DMS 273 treated with DMSO at 0.1 percent for 48 hours (cell line): ENCODE data around the gene PPP1R1C.

ENCODE experiments used
- DNase-seq: peaks from one replicate; lab custom pipeline; 2025; lab: John Stamatoyannopoulos, UW

Gene PPP1R1C

DNA sequence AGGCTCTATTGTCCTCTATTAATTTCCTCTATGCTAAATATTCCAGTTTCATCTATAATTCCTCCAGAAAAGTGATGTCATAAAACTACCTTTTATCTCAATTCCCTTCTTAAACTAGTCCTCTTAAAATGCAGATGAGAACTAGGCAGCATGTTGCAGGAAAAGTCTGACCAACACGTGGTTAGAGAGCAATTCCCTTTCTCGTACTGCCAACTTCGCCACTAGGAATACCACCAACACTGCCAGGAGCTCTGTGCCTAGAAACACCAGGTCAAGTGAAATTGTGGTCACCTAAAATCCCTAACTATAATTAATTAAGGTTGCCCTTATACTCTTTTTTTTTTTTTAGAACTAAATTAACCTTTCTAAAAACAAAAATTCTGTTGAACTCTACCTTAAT, 127.7 kb downstream of the PPP1R1C start:
- no peak for DNase-seq

GRCh38 chr2:182115258-182115657, 129.6 kb downstream of the PPP1R1C start:
- DNase-seq = no peak

GRCh38 chr2:182116774-182117173, 131.1 kb downstream of the PPP1R1C start:
- no peak for DNase-seq

DNA sequence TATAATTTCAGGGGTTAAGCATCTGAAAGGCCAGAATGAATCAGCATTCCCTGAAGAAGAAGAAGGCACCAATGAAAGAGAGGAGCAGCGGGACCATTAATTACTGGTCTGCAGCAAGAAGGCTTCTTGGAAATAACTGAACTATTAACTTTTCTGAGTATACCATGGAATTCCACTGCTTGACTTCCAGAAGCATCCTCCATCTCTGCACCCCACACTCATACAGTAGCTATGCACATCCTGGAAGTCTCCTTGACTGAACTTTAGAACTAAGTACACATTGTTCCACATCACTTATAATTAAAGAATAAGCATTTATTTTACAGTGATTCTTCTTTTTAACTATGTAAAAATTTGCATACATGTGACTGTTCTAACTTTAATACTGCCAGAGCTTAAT, 131.5 kb downstream of the PPP1R1C start:
- no peak for DNase-seq

DNA sequence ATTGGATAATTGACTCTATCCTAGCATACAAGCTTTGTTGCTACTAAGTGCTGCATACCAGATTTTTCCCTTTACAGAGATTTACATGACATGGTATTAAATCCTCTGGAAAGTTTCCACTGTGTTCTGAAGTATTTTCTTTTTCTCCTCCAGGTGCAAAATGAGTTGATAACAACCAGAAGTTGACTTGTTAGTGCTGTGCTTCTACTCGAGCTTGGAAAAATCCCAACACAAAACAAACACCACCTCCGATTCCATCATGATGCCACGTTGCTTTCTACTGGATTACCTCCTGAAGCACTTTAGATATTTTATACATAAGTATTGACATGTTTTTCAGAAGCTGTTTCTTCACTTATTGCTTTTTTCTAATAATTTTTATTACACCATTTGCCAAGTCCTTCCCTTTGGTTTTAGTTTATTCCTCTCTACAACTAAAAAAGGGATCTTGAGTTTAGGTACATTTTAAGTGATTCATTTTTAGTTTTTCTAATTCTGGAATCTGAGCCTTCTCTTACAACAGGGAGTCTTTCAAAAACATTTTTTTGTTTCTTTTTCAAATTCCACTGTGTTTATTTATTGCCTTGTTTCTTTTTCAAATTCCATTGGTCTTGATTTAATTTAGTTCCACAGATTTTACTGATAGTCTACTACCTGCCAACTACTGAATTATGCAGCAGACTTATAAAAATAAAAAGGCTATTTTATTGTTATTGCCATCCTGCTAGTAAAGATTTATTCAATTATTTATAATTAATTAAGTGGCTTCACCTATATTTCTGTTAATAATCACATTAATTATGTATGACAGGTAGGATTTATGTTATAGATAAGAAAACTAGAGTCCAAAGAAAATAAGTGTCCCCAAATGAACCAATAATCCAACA, 143.4 kb downstream of the PPP1R1C start:
- DNase-seq = no peak

GRCh38 chr2:182132605-182133004, 147.0 kb downstream of the PPP1R1C start:
- no peak for DNase-seq

DNA sequence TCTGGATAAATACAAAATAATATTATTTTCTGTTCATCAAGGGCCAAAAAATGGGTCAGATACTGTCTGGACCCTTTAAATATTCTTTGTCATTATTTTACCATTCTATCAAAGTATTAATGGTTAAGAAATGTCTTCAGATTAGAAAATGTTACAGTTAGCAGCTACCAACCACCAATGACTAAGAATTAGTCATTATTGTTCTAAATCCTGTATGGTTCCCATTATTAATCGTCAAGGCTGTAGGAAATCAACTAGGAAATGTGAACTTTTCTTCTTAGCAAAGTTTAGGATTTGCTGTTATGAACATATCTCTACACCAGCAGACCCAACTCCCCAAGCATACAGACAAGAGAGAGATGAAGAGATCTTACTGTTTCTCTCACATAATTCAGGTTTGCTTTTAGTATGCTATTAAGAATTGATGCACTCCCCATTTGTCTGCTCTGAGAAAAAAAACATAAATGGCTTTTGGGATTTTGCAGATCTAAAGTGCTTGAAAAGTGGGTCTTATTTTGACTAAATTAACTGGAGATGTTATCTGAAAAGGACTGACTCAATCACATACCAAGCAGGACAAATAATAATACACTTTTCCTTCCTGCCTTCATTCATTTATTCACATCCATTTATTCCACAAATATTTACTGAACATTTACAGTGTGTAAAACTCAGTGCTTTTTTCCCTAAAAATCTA, 147.7 kb downstream of the PPP1R1C start:
- no peak for DNase-seq

GRCh38 chr2:182134201-182134600, 148.5 kb downstream of the PPP1R1C start:
- no peak for DNase-seq

GRCh38 chr2:182142062-182142461, 156.4 kb downstream of the PPP1R1C start:
- DNase-seq = no peak

GRCh38 chr2:182144041-182144775, 158.6 kb downstream of the PPP1R1C start:
- DNase-seq = no peak

DNA sequence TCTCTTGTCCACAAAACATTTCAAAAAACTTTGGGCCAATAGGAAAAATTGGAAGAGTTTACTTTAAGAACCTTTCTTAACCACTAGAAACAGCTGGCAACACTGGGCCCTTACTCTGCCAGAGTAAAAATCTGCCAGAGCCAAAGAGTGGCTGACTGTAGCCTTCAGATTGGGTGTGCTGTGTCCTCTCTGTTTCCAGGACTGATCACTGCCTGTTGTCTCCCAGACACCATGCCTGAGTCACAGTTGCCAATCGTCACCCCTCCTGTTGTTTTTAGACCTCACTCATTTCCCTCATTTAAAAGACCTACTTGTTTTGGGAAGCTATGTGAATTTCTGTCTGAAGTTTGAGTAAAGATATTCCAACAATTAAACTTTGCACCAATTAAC, 159.1 kb downstream of the PPP1R1C start:
- no peak for DNase-seq

DNA sequence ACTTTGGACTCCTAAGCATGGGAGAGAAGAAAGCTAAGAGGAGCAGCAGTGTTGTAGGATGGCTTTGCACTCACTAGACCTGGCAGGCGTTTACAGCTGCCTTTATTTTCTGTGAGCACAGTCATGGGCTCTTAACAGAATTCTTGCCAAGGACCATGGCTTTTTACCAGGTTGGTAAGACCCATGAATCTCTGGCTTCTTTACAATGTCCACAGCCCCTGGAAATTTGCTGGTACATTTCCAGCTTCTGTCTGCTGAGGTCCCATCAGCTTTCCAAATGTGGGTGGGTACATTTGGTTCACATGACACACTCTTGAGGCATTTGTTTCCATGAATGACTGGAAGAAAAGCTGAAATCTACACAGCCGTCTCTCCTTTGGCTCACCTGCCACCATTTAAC, 162.7 kb downstream of the PPP1R1C start:
- DNase-seq = no peak

DNA sequence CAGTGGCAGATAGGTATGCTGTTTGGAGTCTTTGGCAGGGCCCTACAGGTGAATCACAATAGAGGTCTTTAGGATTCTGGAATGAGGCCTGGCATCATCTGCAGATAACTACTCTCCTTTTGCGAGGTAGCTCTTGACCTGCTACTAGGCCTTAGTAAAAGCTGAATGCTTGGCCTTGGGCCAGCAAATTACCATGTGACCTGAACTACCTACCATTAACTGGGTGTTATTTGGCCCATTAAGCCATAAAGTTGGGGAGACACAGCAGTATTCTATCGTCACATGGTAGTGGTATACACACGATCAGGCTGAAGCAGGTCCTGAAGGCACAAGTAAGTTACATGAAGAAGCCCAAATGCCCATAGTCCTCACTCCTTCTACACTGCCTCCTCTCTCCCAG, 178.2 kb downstream of the PPP1R1C start:
- no peak for DNase-seq

GRCh38 chr2:182164686-182165085, 179.0 kb downstream of the PPP1R1C start:
- DNase-seq = no peak

GRCh38 chr2:182165202-182165601, 179.5 kb downstream of the PPP1R1C start:
- no peak for DNase-seq

DNA sequence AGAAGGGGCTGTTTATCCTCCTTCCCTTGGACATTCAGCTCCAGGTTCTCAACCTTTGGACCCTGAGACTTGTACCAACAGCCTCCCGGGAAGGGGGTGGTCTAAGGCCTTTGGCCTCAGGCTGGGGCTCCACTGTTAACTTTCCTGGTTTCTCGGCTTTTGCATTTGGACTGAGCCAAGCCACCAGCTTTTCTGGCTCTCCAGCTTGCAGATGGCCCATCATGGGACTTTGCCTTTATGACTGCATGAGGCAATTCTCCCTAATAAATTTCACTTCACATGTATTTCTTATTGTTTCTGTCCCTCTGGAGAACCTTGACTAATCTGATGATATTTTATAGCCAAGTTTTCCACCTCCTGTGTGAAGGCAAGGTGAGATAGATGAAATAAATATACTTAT, 180.8 kb downstream of the PPP1R1C start:
- DNase-seq = no peak

GRCh38 chr2:182166841-182167240, 181.2 kb downstream of the PPP1R1C start:
- DNase-seq = no peak
